SK-N-SH (cell line): ENCODE data around the gene LHFPL4. TPM values are rescaled to one million over a fixed set of nuclear protein-coding genes. Genes with fewer than 3 reads are reported as not detected.
A peak's percentile ranks its signal among the peaks of the same experiment; 100 is the strongest.

Experiments
- CTCF ChIA-PET: fragments of 300-600, 350-600 bp; formaldehyde crosslinking; extraction: SDS; loops from one replicate; lab custom pipeline; 2021; lab: Yijun Ruan, JAX
- POLR2A ChIA-PET: fragments of 350-600 bp; sonication (Branson Sonifier 250); formaldehyde crosslinking; extraction: SDS; loops from one replicate; lab custom pipeline; 2020; ENCODE audit warnings: antibody characterized with exemption, inconsistent platforms; lab: Yijun Ruan, JAX
- DNase-seq: peaks from one replicate; pipeline ENCODE4 v3.0.0; 2012
- H2AFZ ChIP-seq: fragments of 200-600 bp; sonication (generic); 2 replicates; pipeline ENCODE4 v1.8.1; 2016; ENCODE audit warnings: antibody characterized with exemption, mild to moderate bottlenecking, low read depth
- H3F3A ChIP-seq: fragments of 200-600 bp; sonication (generic); replicated peaks from 2 replicates; pipeline ENCODE3; 2016; ENCODE audit warnings: antibody characterized with exemption, mild to moderate bottlenecking; ENCODE audit not compliant: insufficient read depth
- H3K27ac ChIP-seq, 2 experiments: fragments of 200-500 bp in 1 of 2; fragments of 200-600 bp in 1 of 2; sonication (Bioruptor generic) in 1 of 2; sonication (generic), shearing (Covaris generic) in 1 of 2; 2 replicates each; pipeline versions ENCODE4 v1.5.1 to v1.6.1; 2014 to 2016; ENCODE audit warnings: low read depth in 2 of 2, inconsistent platforms in 1 of 2, low read length in 1 of 2, mild to moderate bottlenecking in 1 of 2, mixed read lengths in 1 of 2
- H3K27me3 ChIP-seq: fragments of 200-600 bp; sonication (generic), shearing (Covaris generic); 2 replicates; pipeline ENCODE4 v1.6.1; 2016; ENCODE audit warnings: mixed run types; ENCODE audit not compliant: insufficient read depth
- H3K36me3 ChIP-seq, 2 experiments: fragments of 200-500 bp in 1 of 2; fragments of 200-600 bp in 1 of 2; sonication (Bioruptor generic) in 1 of 2; sonication (generic) in 1 of 2; replicated peaks in 1 of 2; 2 replicates each; pipeline versions ENCODE3 to v1.5.1; 2014 to 2016; ENCODE audit warnings: low read length in 1 of 2, mild to moderate bottlenecking in 1 of 2; ENCODE audit not compliant: insufficient read depth in 2 of 2, control insufficient read depth in 1 of 2
- H3K4me1 ChIP-seq, 2 experiments: fragments of 200-500 bp in 1 of 2; fragments of 200-600 bp in 1 of 2; sonication (Bioruptor generic) in 1 of 2; sonication (generic), shearing (Covaris generic) in 1 of 2; 2 replicates each; pipeline versions ENCODE4 v1.5.1 to v1.6.1; 2014 to 2016; ENCODE audit warnings: low read depth in 1 of 2, low read length in 1 of 2, mixed run types in 1 of 2; ENCODE audit not compliant: insufficient read depth in 2 of 2, control insufficient read depth in 1 of 2
- H3K4me2 ChIP-seq: fragments of 200-600 bp; sonication (generic), shearing (Covaris generic); 2 replicates; pipeline ENCODE4 v1.6.1; 2017; ENCODE audit warnings: mixed run types
- H3K4me3 ChIP-seq, 2 experiments: fragments of 200-500 bp in 1 of 2; fragments of 200-600 bp in 1 of 2; sonication (Bioruptor generic) in 1 of 2; sonication (generic), shearing (Covaris generic) in 1 of 2; 2 replicates each; pipeline versions ENCODE4 v1.5.1 to v1.8.1; 2014 to 2016; ENCODE audit warnings: low read depth in 2 of 2, inconsistent platforms in 1 of 2, low read length in 1 of 2, mild to moderate bottlenecking in 1 of 2, mixed read lengths in 1 of 2, moderate library complexity in 1 of 2
- H3K79me2 ChIP-seq: fragments of 200-600 bp; sonication (generic); 2 replicates; pipeline ENCODE4 v1.8.1; 2017; ENCODE audit warnings: mild to moderate bottlenecking; ENCODE audit not compliant: insufficient read depth
- H3K9ac ChIP-seq: fragments of 200-600 bp; sonication (generic); 2 replicates; pipeline ENCODE4 v1.6.1; 2017; ENCODE audit warnings: mixed run types
- H3K9me2 ChIP-seq: fragments of 200-600 bp; sonication (generic); 2 replicates; pipeline ENCODE4 v1.6.1; 2017; ENCODE audit warnings: mixed run types
- H3K9me3 ChIP-seq: fragments of 200-600 bp; sonication (generic); 2 replicates; pipeline ENCODE4 v1.6.1; 2017; ENCODE audit warnings: mixed run types, mild to moderate bottlenecking, moderate library complexity
- H4K20me1 ChIP-seq: fragments of 200-600 bp; sonication (generic); 2 replicates; pipeline ENCODE4 v1.6.1; 2017; ENCODE audit warnings: mild to moderate bottlenecking, mixed run types; ENCODE audit not compliant: insufficient read depth
- CHD2 ChIP-seq: fragments of 150-350 bp; IDR thresholded peaks from 2 replicates; pipeline ENCODE4 v1.6.1; 2018; ENCODE audit warnings: low read length; ENCODE audit not compliant: partially characterized antibody
- CTCF ChIP-seq: fragments of 200-600 bp; sonication (generic); IDR thresholded peaks from 2 replicates; pipeline ENCODE4 v1.6.1; 2017; ENCODE audit warnings: antibody characterized with exemption, mild to moderate bottlenecking, moderate library complexity
- FOSL2 ChIP-seq: IDR thresholded peaks from 2 replicates; pipeline ENCODE4 v1.4.0; 2012; ENCODE audit warnings: low read depth, mild to moderate bottlenecking, moderate library complexity, borderline replicate concordance
- MXI1 ChIP-seq: IDR thresholded peaks from 2 replicates; pipeline ENCODE4 v1.6.1; 2012; ENCODE audit warnings: mild to moderate bottlenecking, low read depth, low read length, improper control_type of control experiment
- NFIC ChIP-seq: IDR thresholded peaks from 2 replicates; pipeline ENCODE4 v1.4.0; 2012; ENCODE audit warnings: borderline replicate concordance
- RAD21 ChIP-seq: IDR thresholded peaks from 2 replicates; pipeline ENCODE4 v1.6.1; 2012; ENCODE audit warnings: mild to moderate bottlenecking, low read length
- RCOR1 ChIP-seq: fragments of 150-350 bp; IDR thresholded peaks from 2 replicates; pipeline ENCODE4 v1.6.1; 2017; ENCODE audit warnings: antibody characterized with exemption, low read length
- REST ChIP-seq: IDR thresholded peaks from 2 replicates; pipeline ENCODE4 v1.6.1; 2012; ENCODE audit warnings: mild to moderate bottlenecking, low read depth, low read length, moderate library complexity
- WGBS: methylation state at CpG from one replicate; pipeline ENCODE4 v1.1.6; 2017; ENCODE audit warnings: low lambda C conversion rate; 5-methylcytosine and 5-hydroxymethylcytosine counted together
- polyA plus RNA-seq, 3 experiments: library from polyadenylated mRNA; depleted of rRNA; stranded (reverse); fragments of >200 nt; gene quantifications; 2 replicates each; pipeline ENCODE4 v1.2.3, GENCODE V29; 2012
- TF ChIP-seq, protein P1 (sequence below): fragments of 150-350 bp; IDR thresholded peaks from 2 replicates; pipeline ENCODE4 v1.6.1; 2017; ENCODE audit warnings: antibody characterized with exemption, low read length, low read depth, borderline replicate concordance

Gene LHFPL4
- polyA plus RNA-seq, 1 of the 3 experiments (the other 2 are of a cell fraction) = 0.39 TPM

- DNase-seq = peak; percentile 91
- POLR2A ChIA-PET = no interaction called here
Observed at GRCh38 chr3:9552252-9552999, 1.2 kb downstream of the LHFPL4 start.

More at GRCh38 chr3:9552252-9552999, 1.2 kb downstream of the LHFPL4 start:
- no peaks in the 10 kb centered on the region for H3K9me2 ChIP-seq
- H3K36me3 ChIP-seq = no peaks in the 10 kb centered on the region
- 22% methylated on average over 43 of the region's 57 CpGs for WGBS
- no peak for TF ChIP-seq FOSL2
- TF ChIP-seq RCOR1 = no peak
- peak; percentile 98 for TF ChIP-seq REST
- peak; percentile 49 for TF ChIP-seq MXI1
- no peak for TF ChIP-seq RAD21
- peak; percentile 17 for TF ChIP-seq CHD2
- no peak for TF ChIP-seq CTCF
- no peak for TF ChIP-seq NFIC
- TF ChIP-seq, protein P1, sequence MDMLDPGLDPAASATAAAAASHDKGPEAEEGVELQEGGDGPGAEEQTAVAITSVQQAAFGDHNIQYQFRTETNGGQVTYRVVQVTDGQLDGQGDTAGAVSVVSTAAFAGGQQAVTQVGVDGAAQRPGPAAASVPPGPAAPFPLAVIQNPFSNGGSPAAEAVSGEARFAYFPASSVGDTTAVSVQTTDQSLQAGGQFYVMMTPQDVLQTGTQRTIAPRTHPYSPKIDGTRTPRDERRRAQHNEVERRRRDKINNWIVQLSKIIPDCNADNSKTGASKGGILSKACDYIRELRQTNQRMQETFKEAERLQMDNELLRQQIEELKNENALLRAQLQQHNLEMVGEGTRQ = no peak
- TF ChIP-seq, all 33 proteins: peak for 3
- Histone ChIP-seq H3K4me1 (peaks cover 0 to 12% of the 10 kb centered on the region in 2 experiments; a peak in 2 of 4 replicates), H4K20me1 (no peaks in the 10 kb centered on the region), H3K27ac (no peak overlapping the region; a peak in 1 of 4 replicates), H2AFZ (no peak overlapping the region), H3F3A (no peaks in the 10 kb centered on the region), H3K4me2 (0 out of 2 replicates have a peak overlapping the region, but pooled peaks have one; percentile 19), H3K27me3 (no peaks in the 10 kb centered on the region), H3K9ac (no peak overlapping the region), H3K4me3 (peak overlapping the region in 1 of 2 experiments; percentile 51; a peak in 2 of 4 replicates), H3K9me3 (no peaks in the 10 kb centered on the region), H3K79me2 (no peaks in the 10 kb centered on the region)
- CTCF ChIA-PET = interaction anchor here (0.9 to 2.2 kb wide), 3 partner anchors 49 to 199 kb away, joined by 3 to 7 read pairs (median 3); no protein-coding TSS in a partner anchor
